H1 (cell line): Measurements from ENCODE around the gene DPH5. TPM values are rescaled to one million over a fixed set of nuclear protein-coding genes. Genes with fewer than 3 reads are reported as not detected.

ENCODE experiments used
- CTBP2 ChIP-seq: IDR thresholded peaks from 2 replicates; pipeline ENCODE4 v1.7.0; 2011; ENCODE audit warnings: borderline replicate concordance, mild to moderate bottlenecking, moderate library complexity, mixed read lengths, low read length; ENCODE audit not compliant: insufficient read depth, insufficient read length
- SP2 ChIP-seq: IDR thresholded peaks from 2 replicates; pipeline ENCODE4 v1.6.1; 2012; ENCODE audit warnings: mild to moderate bottlenecking, low read length, inconsistent platforms
- polyA plus RNA-seq, 7 experiments: library from polyadenylated mRNA; depleted of rRNA in 3 of 7; stranded (reverse) in 5 of 7; unstranded in 2 of 7; fragments of >200 nt in 5 of 7; fragments of 200-250 nt in 2 of 7; gene quantifications; 1 replicate in 5 of 7; 2 replicates in 1 of 7; 4 replicates in 1 of 7; pipeline versions ENCODE4 v1.2.1 to v1.2.3, GENCODE V29; 2011 to 2013; ENCODE audit warnings: missing spikeins in 2 of 7, mixed read lengths in 2 of 7
- total RNA-seq: library from RNA; stranded (reverse); fragmentation: NEBNext Ultra II Directional; extraction: Animal tissue kit (Norgen Biotek cat#: 25700); gene quantifications from 2 replicates; pipeline ENCODE4 v1.2.1, GENCODE V29; 2021

DPH5 gene
- total and polyA plus RNA-seq, 2 of the 8 experiments (the other 6 are each of a cell fraction or from before 2014, with no cell fraction given), result 67.7 to 106 TPM

GRCh38 chr1:100998426-100998825 is 27.2 kb downstream of the DPH5 start (continued):
- TF ChIP-seq SP2 (no peak), CTBP2 (no peak)
